Kidney capillary endothelial cell (primary cell): ENCODE results near the gene MAPKAPK5.
"Not testable (repeated sequence)": the region's sequence is repeated elsewhere in the genome, so short reads cannot be mapped to it uniquely, and the experiment has no call there.

Source experiments
- DNase-seq: peaks from one replicate; pipeline ENCODE4 v3.0.0-alpha.2; 2018; ENCODE audit warnings: low spot score

The MAPKAPK5 gene, protein sequence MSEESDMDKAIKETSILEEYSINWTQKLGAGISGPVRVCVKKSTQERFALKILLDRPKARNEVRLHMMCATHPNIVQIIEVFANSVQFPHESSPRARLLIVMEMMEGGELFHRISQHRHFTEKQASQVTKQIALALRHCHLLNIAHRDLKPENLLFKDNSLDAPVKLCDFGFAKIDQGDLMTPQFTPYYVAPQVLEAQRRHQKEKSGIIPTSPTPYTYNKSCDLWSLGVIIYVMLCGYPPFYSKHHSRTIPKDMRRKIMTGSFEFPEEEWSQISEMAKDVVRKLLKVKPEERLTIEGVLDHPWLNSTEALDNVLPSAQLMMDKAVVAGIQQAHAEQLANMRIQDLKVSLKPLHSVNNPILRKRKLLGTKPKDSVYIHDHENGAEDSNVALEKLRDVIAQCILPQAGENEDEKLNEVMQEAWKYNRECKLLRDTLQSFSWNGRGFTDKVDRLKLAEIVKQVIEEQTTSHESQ

DNA sequence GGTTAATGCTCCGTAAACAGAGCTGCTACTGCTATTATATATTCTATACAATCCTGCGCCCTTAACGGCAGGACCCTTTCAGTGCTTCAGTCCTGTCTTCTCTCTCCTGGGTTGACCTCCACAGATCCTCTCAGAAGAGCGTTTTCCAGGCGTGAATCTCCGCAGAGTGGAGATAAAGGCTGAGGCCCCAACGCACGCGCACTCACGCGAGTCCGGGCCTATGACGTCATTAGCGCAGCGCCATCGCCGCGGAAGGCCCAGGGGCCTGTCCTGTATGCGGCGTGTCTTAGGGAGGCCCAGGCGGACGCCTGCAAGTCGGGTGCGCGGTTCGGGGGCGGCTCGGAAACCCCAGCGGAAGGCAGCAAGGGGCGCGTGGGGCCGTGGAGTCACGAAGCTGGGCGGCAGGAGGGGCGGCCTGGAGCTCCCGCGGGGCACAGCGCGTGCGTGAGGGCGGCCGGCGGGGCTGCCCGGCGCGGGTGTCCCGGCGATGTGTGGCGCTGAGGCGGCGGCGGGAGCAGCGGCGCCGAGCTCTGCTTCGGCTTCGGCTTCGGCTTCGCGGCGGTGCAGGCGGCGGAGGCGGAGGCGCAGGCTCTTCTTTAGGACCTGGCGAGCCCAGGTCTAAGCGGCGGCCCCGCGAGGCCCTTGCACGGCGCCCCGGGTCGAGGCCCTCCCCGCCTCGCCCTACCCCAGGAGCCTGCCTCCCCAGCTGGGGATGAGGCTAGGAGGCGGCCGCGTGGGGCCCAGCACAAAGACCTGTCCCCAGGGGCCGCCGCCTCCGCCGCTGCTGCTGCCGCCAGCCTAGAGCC is at the start of gene MAPKAPK5:
Gene MAPKAPK5, plus strand, starts transcription at position 479 of the 806 bp plus-strand sequence. CDS start 506 bp downstream, outside the sequence.
- DNase-seq, result peak; percentile 89

DNA sequence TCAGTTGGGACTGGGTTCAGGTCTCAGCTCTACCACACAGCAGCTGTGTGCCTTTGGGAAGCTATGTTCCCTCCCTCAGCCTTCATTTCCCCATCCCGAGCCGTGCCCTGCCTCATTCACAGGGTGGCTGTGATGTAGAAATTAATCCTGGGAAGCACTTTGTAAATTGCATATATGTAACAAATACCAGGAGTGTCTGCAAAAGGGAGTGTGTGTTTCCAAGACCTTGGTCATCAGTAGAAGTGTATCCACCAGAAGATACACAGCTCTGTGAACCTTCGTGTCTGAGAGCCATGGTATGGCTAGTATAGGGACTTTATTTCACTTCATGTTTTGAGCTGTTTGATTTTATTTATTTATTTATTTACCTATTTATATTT is 49.2 kb upstream of the MAPKAPK5 start:
- DNase-seq, result no peak

DNA sequence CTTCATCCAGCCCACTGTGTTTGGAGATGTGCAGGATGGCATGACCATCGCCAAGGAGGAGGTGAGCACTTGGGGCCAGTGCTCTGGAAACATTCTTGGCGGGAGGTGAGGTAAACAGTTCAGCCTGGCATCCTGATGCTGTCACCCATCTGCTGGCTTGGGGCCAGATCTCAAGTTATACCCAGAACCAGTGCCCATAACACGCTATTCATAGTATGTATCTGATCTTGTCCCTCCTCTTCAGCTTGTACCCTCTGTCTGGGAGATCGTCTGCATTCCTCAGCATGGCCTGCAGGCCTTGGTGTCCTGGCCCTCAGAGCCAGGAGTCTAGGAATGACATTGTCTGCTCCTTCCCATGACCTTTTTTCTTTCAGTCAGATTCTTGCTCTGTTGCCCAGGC is 43.8 kb upstream of the MAPKAPK5 start:
- DNase-seq, result no peak

DNA sequence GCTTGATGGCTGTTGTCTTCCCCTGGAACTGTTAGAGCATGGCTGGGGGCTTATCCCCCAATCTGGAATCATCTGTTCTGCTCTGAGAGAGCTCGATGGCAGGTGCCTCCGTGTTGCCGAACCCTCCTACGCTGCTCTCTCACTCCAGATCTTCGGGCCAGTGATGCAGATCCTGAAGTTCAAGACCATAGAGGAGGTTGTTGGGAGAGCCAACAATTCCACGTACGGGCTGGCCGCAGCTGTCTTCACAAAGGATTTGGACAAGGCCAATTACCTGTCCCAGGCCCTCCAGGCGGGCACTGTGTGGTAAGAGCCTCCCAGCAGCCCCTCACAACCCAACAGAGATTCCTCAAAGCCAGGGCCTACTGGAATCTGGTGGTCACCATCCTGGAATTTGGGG is 42.3 kb upstream of the MAPKAPK5 start:
- DNase-seq, result no peak

DNA sequence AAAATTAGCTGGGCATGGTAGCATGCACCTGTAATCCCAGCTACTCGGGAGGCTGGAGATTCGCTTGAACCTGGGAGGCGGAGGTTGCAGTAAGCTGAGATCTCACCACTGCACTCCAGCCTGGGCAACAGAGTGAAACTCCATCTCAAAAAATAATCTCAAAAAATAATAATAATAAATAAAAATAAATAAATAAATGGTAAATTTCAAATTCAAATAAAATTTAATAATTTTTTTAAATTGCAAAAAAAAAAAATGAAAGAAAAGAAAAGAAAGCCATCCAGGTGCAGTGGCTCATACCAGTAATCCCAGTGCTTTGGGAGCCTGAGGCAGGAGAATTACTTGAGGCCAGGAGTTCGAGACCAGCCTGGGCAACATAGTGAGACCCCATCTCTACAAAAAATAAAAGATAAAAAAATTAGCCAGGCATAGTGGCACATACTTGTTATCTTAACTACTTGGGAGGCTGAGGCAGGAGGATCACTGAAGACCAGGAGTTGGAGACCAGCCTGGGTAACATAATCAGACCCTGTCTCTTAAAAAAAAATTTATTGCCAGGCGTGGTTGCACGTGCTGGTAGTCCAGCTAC is 38.9 kb upstream of the MAPKAPK5 start:
- no peak for DNase-seq

DNA sequence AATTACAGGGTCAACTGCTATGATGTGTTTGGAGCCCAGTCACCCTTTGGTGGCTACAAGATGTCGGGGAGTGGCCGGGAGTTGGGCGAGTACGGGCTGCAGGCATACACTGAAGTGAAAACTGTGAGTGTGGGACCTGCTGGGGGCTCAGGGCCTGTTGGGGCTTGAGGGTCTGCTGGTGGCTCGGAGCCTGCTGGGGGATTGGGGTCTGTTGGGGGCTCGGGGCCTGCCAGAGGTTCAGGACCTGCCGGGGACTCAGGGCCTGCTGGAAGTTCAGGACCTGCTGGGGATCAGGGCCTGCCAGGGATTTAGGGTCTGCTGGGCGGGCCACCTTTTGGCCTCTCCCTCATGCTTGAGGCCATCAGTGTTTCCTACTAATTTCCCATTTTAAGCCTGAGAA is 38.2 kb upstream of the MAPKAPK5 start:
- DNase-seq, result no peak

DNA sequence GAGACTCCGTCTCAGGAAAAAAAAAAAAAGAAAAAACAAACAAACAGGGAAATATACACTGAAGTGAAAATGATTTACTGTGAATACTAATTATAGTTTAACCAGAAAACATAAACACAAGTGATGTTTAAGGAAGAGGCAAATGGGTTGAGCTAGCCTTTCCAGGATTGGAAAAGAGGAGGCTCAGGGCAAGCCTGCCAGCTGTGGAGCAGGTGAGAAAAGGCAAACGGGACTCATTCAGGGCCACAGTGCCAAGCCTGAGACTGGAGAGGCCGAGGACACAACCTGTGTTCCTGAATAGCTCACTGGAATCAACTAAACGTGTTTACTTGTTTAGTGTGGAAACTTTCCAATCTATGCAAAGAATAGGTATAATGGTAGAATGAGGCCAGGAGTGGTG is 35.7 kb upstream of the MAPKAPK5 start:
- no peak for DNase-seq

DNA sequence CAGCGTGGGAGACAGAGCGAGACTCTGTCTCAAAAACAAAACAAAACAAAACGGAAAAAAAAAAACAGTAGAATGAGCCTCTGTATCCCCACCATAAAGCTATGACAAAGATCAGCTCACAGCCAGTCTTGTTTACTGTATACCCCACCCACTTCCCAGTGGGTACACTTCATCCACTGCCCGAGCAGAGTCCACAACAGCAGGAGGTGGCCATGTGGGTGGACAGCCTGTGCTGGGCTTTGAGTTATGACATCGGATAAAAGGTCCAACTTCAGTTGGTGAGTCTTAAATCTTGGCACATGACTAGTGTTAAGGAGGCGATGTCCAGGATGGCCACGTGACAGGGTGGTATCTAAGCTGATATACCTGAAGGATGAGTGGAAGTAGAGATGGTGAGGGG is 34.8 kb upstream of the MAPKAPK5 start:
- DNase-seq, result no peak

DNA sequence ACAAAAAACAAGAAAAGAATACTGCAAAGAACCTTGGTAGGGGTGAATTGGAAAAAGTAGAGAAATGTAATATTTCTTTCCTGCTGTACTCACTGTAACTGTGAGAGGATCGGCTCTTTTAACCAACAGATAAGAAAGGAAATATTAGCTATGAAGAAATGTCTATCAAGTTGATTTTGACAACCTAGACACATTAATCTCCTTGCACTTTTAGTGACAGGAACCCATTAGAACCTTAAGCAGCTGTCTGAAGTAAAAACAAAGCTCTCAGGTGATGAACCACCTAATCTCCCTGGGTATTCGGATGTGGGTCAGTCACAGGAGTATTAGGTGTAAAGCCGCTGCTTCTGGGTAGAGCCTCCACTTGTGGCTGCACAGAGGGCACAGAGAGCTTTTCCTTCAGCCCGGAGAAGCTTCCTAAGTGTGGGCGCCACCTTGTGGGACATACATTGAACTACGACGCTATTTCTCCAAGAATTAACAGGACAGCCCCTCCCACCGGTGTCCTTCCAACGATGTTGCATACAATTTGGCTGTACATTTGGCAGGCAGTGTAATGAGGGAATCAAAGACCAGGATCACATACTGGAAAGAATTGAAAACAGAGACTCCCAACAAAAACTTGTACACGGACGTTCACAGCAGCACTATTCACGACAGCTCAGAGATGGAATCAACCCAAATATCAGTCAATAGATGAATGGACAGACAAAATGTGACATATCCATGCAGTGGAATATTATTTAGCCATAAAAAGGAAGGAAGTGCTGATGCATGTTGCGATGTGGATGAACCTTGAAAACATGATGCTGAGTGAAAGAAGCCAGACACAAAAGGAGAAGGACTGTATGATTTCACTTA is 28.9 kb upstream of the MAPKAPK5 start:
- DNase-seq, result peak; percentile 67

DNA sequence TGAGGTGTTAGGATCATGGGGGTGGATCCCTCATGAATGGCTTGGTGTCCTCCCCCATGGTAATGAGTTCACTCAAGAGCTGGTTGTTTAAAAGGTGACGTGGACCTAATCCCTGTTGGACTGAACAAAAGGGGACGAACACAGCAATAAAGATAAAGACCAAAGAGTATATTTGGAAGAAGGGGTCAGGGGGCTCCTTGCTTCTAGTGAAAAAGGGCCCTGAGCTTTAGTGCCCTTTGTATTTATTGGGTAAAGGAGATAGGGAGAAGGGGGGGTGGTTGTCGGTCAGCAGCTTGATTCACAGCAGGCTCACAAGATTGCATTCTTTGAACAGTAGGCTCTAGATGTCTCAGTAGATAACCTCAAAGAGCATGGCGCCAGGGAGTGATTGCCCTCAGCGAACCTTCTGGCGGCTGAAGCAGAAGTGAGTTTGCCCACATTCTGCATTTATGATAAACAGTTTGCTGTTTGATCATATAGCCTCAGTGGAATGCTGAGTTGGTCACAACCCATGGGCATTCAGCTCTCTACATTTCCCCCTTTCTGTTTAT is 25.9 kb upstream of the MAPKAPK5 start:
- no peak for DNase-seq

DNA sequence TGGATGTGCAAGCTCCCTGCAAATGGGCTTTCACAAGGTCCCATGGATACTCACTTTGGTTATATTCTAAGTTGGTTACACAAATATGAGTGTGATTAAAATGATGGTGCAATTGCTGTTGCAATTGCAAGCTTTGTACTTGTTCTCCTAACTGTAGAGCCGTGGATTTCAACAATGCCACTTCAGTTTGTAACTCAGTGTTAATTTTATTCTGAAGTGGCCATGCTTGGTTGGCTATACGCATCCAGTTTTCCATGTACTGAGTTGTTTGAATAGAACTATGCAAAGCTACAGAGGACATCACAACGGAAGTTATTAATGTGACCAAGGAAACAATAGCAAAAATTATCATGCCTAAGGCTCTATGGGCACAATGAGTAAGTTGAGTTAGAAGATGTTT is 25.1 kb upstream of the MAPKAPK5 start:
- DNase-seq, result not testable (repeated sequence)

DNA sequence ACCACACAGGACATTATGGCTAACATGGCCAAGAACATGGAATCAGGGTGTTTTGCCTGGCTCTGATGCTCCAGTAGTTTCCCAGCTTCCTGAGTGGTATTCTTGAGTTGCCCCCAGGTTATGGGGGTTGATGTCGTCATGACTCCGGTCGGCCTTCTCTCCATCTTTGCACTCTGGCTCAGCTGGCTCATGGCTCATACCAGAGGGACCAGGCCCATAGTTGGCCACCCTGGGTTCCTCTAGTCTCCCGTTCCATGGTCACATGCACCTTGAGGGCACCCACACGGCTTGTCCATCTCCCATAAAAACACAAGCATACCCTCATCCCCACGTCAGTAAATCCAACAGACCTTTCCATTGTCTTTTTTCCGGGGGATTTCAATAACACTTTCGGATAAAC is 23.7 kb upstream of the MAPKAPK5 start:
- DNase-seq, result no peak

DNA sequence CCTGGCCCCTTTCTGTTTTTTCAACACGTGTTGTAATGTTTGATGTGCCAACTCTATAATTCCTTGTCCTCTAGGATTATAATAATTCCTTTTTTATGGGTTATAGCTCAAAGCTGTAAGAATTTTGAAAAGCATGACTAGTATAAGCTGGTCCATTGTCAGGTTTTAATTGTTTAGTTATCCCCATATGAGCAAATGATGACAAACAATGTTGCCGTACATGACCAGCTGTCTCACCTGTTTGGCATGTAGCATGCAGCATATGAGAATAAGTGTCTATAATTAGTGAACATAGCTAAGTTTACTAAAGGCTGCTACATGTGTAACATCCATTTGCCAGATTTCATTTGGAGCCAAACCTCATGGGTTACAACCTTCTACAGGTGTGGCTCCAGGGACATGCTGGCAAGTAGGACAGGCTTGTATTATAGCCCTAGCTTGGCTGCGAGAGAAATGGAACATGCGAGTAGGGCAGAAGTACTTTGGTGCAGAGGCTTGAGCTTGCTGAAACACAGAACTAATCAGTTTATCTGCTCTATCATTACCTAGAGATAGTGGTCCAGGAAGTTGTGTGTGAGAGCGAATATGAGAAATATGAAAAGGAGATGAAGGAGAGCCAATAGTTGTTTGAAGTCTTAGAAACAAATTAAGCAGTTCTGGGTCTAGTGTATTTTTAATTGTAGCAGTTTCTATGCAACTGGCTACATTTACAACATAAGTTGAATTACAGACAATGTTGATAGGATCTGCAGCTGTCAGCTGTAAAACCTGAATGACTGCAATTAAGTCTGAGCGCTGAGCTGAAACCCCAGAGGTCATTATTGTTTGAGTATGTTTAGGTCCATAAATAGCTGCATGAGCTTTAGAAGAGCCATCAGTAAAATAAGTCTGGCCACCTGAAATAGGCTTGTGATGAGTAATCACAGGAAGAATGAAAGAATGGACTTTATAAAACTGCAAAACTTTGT is 22.6 kb upstream of the MAPKAPK5 start:
- no peak for DNase-seq

DNA sequence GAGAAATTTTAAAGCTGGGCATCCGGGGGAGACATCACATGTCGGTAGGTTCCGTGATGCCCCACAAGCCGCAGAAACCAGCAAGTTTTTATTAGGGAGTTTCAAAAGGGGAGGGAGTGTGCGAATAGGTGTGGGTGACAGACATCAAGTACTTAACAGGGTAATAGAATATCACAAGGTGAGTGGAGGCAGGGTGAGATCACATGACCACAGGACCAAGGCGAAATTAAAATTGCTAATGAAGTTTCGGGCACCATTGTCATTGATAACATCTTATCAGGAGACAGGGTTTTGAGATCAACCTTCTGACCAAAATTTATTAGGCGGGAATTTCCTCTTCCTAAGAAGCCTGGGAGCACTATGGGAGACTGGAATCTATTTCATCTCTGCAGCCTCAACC is 21.2 kb upstream of the MAPKAPK5 start:
- DNase-seq, result not testable (repeated sequence)

DNA sequence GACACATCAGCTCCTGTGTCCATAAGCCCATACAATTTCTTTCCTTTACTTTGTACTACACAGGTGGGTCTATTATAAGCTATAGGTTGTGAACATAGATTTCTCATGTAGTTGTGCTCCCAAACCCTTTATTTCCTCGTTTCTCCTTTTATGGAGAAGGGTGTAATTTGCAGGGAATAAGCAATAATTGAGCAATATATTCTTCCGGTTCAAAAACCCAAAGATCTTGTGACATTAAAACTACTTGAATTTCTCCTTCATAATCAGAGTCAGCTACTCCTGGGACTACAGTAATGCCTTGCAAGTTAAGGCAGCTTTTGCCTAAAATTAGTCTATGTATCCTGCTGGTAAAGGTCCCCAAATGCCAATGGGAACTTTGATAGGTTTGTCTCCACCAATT is 19.1 kb upstream of the MAPKAPK5 start:
- no peak for DNase-seq

DNA sequence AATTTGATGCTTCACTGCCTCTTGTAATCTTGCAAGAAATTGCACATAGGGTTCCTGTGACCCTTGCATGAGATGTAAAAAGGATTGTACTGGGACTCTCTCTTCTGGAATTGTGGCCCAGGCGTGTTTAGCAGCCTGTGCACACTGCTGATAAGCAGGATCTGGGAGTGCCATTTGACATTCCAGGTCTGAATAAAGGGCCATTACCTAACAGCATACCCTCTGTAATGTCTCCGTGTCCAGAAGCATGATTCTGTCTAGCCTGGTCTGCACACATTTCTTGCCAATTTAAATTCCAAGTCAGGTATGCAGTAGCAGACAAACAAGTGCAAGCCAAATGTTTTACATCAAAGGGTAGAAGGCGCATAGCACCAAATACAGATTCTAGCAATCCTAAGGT is 18.1 kb upstream of the MAPKAPK5 start:
- DNase-seq, result no peak

DNA sequence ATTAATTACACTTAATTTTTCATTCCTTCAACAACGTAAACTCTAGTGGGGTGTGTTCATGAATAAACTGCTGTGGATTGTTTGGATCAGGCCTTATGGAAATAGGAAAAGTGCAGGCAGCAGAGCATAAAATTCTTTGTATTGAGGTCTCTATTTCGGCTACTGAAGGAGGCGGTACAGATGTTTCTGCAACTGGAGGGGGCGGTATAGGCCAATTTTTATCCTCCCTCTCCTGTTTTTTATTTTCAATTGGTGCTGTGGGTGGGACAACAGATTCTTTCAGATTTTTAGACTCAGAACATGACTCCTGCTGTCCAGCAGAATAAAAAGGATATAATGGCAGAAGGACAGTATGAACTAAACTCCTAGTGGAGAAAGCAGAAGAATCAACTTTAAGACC is 17.7 kb upstream of the MAPKAPK5 start:
- not testable (repeated sequence) for DNase-seq

DNA sequence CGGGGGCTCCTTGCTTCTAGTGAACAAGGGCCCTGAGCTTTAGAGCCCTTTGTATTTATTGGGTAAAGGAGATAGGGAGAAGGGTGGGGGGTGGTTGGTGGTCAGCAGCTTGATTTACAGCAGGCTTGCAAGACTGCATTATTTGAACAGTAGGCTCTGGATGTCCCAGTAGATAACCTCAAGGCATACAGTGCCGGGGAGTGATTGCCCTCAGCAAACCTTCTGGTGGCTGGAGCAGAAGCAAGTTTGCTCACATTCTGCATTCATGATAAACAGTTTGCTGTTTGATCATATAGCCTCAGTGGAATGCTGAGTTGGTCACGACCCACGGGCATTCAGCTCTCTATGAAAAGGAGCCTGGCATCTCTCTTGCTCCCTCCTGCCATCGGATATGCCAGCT is 16.5 kb upstream of the MAPKAPK5 start:
- no peak for DNase-seq

DNA sequence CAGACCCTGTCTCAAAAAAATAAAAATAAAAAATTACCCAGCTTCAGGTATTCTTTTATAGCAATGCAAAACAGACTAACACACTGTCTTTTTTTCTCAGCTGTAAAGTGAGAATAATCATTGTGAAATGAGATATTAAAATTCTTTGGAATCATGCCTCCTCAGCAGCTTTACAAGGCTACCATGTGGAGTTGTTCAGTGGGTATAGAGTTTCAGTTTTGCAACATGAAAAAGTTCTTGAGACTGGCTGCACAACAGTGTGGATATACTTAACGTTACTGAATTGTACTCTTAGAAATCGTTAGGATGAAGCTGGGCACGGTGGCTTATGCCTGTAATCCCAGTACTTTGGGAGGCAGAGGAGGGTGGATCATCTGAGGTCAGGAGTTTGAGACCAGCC is 15.7 kb upstream of the MAPKAPK5 start:
- DNase-seq, result no peak

DNA sequence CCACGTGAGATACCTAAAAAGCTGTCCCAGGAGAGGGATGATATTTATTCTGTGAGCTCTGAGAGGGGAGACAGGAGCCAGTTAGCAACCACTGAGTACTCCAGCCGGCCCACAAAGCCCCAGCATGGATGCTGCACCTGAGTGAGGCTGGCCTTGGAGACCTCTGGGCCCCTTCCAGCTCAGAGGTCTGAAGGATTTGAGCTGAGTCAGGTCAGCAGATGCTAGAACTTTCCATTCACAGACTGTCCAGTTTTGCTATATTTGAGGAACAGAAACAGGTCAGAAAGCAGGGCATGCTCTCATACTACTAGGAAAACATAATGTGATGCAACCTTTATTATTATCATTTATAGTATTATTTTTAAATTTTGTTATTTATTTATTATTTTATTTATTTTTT is 15.0 kb upstream of the MAPKAPK5 start:
- no peak for DNase-seq
